ENCODE data around the gene PCNX1. TPM values are rescaled to one million over a fixed set of nuclear protein-coding genes. Genes with fewer than 3 reads are reported as not detected.

The PCNX1 gene
- total and polyA plus RNA-seq, 4 donors, result 5.2 to 103 (median 37.9) TPM

- H3K27ac ChIP-seq (ENCODE audit: low read depth in 1 of 2, low read length in 1 of 2), result peak overlapping the region; percentile 93
- peak overlapping the region; percentile 27 to 93 for H3K9ac ChIP-seq (ENCODE audit: insufficient read depth in 1 of 2, low read length in 2 of 2)
- 0% methylated on average over 70 to 87 of the region's 87 CpGs for WGBS, 2 donors
- H3K27me3 ChIP-seq (ENCODE audit: control insufficient read depth in 3 of 3, insufficient read depth in 3 of 3, low read length in 2 of 3), result no peaks in the 10 kb centered on the region
- H3K9me3 ChIP-seq (ENCODE audit: control insufficient read depth in 4 of 4, insufficient read depth in 3 of 4, low read length in 3 of 4), result no peaks in the 10 kb centered on the region
- TF ChIP-seq CTCF (IDR thresholded peaks at IDR 0.05; ENCODE audit: control extremely low read depth, extremely low read depth), result no peak
- H3K4me1 ChIP-seq (ENCODE audit: control insufficient read depth in 5 of 5, insufficient read depth in 5 of 5, low read length in 5 of 5), result peaks cover 5 to 37% (median 13%) of the 10 kb centered on the region in 5 donors
- DNase-seq (peak; percentile 51 to 67 (median 67)), ATAC-seq (ENCODE audit: insufficient read depth, low FRiP score) (peak; percentile 28)
- H3K4me3 ChIP-seq, result peak overlapping the region; percentile 70
- H3K36me3 ChIP-seq (ENCODE audit: control insufficient read depth in 4 of 4, insufficient read depth in 4 of 4, low read length in 4 of 4), result no peaks in the 10 kb centered on the region
These were observed 1.0 kb downstream of the PCNX1 start for GRCh38 chr14:70907996-70908934.

GRCh38 chr14:70908935-70909641, 1.8 kb downstream of the PCNX1 start:
- Histone ChIP-seq H3K27me3 (ENCODE audit: control insufficient read depth in 3 of 3, insufficient read depth in 3 of 3, low read length in 2 of 3) (no peaks in the 10 kb centered on the region), H3K36me3 (ENCODE audit: control insufficient read depth in 4 of 4, insufficient read depth in 4 of 4, low read length in 4 of 4) (no peaks in the 10 kb centered on the region), H3K27ac (ENCODE audit: low read depth in 1 of 2, low read length in 1 of 2) (peak overlapping the region in 1 of 2 donors; percentile 93), H3K9me3 (ENCODE audit: control insufficient read depth in 4 of 4, insufficient read depth in 3 of 4, low read length in 3 of 4) (no peaks in the 10 kb centered on the region), H3K9ac (ENCODE audit: insufficient read depth in 1 of 2, low read length in 2 of 2) (peak overlapping the region in 1 of 2 donors; percentile 93), H3K4me1 (ENCODE audit: control insufficient read depth in 5 of 5, insufficient read depth in 5 of 5, low read length in 5 of 5) (peaks cover 5 to 37% (median 13%) of the 10 kb centered on the region in 5 donors), H3K4me3 (peak overlapping the region; percentile 70)
- WGBS, 2 donors, result 36 to 47% methylated on average over 4 of the region's 4 CpGs
- TF ChIP-seq CTCF (IDR thresholded peaks at IDR 0.05; ENCODE audit: control extremely low read depth, extremely low read depth), result no peak
- DNase-seq (no peak), ATAC-seq (ENCODE audit: insufficient read depth, low FRiP score) (no peak)

GRCh38 chr14:70909733-70910614, 2.7 kb downstream of the PCNX1 start:
- H3K27ac ChIP-seq (ENCODE audit: low read depth in 1 of 2, low read length in 1 of 2), result no peak overlapping the region
- DNase-seq (peak in 1 of 3 donors; percentile 24), ATAC-seq (ENCODE audit: insufficient read depth, low FRiP score) (no peak)
- no peak overlapping the region for H3K4me3 ChIP-seq
- H3K9me3 ChIP-seq (ENCODE audit: control insufficient read depth in 4 of 4, insufficient read depth in 3 of 4, low read length in 3 of 4), result no peaks in the 10 kb centered on the region
- WGBS, 2 donors, result 75% methylated on average over 8 to 9 of the region's 10 CpGs
- peaks cover 0 to 3% (median 0%) of the 10 kb centered on the region in 4 donors for H3K36me3 ChIP-seq (ENCODE audit: control insufficient read depth in 4 of 4, insufficient read depth in 4 of 4, low read length in 4 of 4)
- peaks cover 2 to 30% (median 5%) of the 10 kb centered on the region in 5 donors for H3K4me1 ChIP-seq (ENCODE audit: control insufficient read depth in 5 of 5, insufficient read depth in 5 of 5, low read length in 5 of 5)
- no peaks in the 10 kb centered on the region for H3K27me3 ChIP-seq (ENCODE audit: control insufficient read depth in 3 of 3, insufficient read depth in 3 of 3, low read length in 2 of 3)
- H3K9ac ChIP-seq (ENCODE audit: insufficient read depth in 1 of 2, low read length in 2 of 2), result peak overlapping the region in 1 of 2 donors; percentile 28
- no peak for TF ChIP-seq CTCF (IDR thresholded peaks at IDR 0.05; ENCODE audit: control extremely low read depth, extremely low read depth)
